Spleen (tissue), 11 donors: ENCODE measurements around the gene PLA2G2D. TPM values are rescaled to one million over a fixed set of nuclear protein-coding genes. Genes with fewer than 3 reads are reported as not detected.

Experiments
- DNase-seq: peaks from one replicate; pipeline ENCODE4 v3.0.0-alpha.2; 2020
- H3K27ac ChIP-seq, 8 donors: fragments of 200-600 bp; sonication (generic) in 7 of 8; 1 replicate in 4 of 8; 2 replicates in 4 of 8; pipeline versions ENCODE4 v1.5.0 to v1.8.0; 2016 to 2021; ENCODE audit warnings: inconsistent platforms in 4 of 8, mild to moderate bottlenecking in 4 of 8, moderate library complexity in 1 of 8
- H3K27me3 ChIP-seq, 7 donors: fragments of 200-600 bp; sonication (generic) in 6 of 7; replicated peaks in 1 of 7; 1 replicate in 4 of 7; 2 replicates in 3 of 7; pipeline versions ENCODE4 v1.5.0 to v1.8.0; 2016 to 2021; ENCODE audit warnings: inconsistent platforms in 3 of 7, mild to moderate bottlenecking in 1 of 7
- H3K36me3 ChIP-seq, 6 donors: fragments of 200-600 bp; sonication (generic) in 5 of 6; 1 replicate in 4 of 6; 2 replicates in 2 of 6; pipeline versions ENCODE4 v1.5.0 to v1.8.0; 2016 to 2021; ENCODE audit warnings: inconsistent platforms in 2 of 6
- H3K4me1 ChIP-seq, 6 donors: fragments of 200-600 bp; sonication (generic) in 5 of 6; 1 replicate in 3 of 6; 2 replicates in 3 of 6; pipeline versions ENCODE4 v1.5.0 to v1.8.0; 2016 to 2021; ENCODE audit warnings: inconsistent platforms in 3 of 6
- H3K4me3 ChIP-seq, 8 donors: fragments of 200-600 bp; sonication (generic) in 7 of 8; 1 replicate in 4 of 8; 2 replicates in 4 of 8; pipeline versions ENCODE4 v1.5.0 to v1.8.0; 2016 to 2021; ENCODE audit warnings: inconsistent platforms in 4 of 8, mild to moderate bottlenecking in 4 of 8, moderate library complexity in 2 of 8
- H3K9me3 ChIP-seq, 8 donors: fragments of 200-600 bp; sonication (generic) in 7 of 8; 1 replicate in 4 of 8; 2 replicates in 4 of 8; pipeline versions ENCODE4 v1.5.0 to v1.8.0; 2016 to 2021; ENCODE audit warnings: inconsistent platforms in 4 of 8
- POLR2A ChIP-seq, 3 donors: fragments of 450-650 bp; IDR thresholded peaks; one replicate each; pipeline ENCODE4 v1.5.1; 2017; ENCODE audit warnings: antibody characterized with exemption in 3 of 3, mild to moderate bottlenecking in 1 of 3
- POLR2AphosphoS5 ChIP-seq, 3 donors: sonication (generic); formaldehyde crosslinking; IDR thresholded peaks; one replicate each; pipeline ENCODE4 v1.5.1; 2017; ENCODE audit warnings: antibody characterized with exemption in 3 of 3
- WGBS, 5 donors: extraction: QIAGEN DNeasy Blood & Tissue Kit in 3 of 5; methylation state at CpG; one replicate each; pipeline versions ENCODE4 v1.1.5 to v1.1.7; 2013 to 2018; 5-methylcytosine and 5-hydroxymethylcytosine counted together
- intact Hi-C: fragments of 100-400 bp; cut with DNase I; formaldehyde crosslinking; loops from one replicate; pipeline ENCODE4 v1.15.0; 2023; ENCODE audit warnings: low total_unique reads
- polyA plus RNA-seq, 3 donors: library from polyadenylated mRNA; stranded (reverse); fragments of 200-250 nt; gene quantifications; one replicate each; pipeline ENCODE4 v1.2.1, GENCODE V29; 2013
- total RNA-seq, 7 donors: library from RNA; depleted of rRNA in 3 of 7; stranded (reverse); fragments of >200 nt in 3 of 7; fragmentation: NEBNext Ultra II Directional in 4 of 7; extraction: Animal tissue kit (Norgen Biotek cat#: 25700) in 4 of 7; gene quantifications; one replicate each; pipeline versions ENCODE4 v1.1.0 to v1.2.1, GENCODE V29; 2016 to 2021
- TF ChIP-seq, protein P1 (sequence below), 11 experiments: fragments of 200-600 bp in 7 of 11; fragments of 450-650 bp in 4 of 11; sonication (generic) in 4 of 11; IDR thresholded peaks in 8 of 11; conservative IDR thresholded peaks in 3 of 11; 1 replicate in 7 of 11; 2 replicates in 4 of 11; pipeline versions ENCODE4 v1.4.0 to v1.8.0; 2016 to 2021; ENCODE audit warnings: antibody characterized with exemption in 11 of 11, inconsistent platforms in 4 of 11, mild to moderate bottlenecking in 1 of 11
- donor health status: healthy with polysubstance abuse.
- donor health status: DM: no; HTN: no; CAD: no; lungs with moderate emphysema.
- donor health status: DM: no; HTN: no; CAD: no.
- donor health status: Bipolar disorder and iron deficiency.
- donor health status: healthy.
- donor health status: DM: no; HTN: no; CAD: no.
- donor health status: DM: yes; HTN: yes; CAD: no.

Gene PLA2G2D
- total and polyA plus RNA-seq, 10 donors, result 0.92 to 28.7 (median 7.3) TPM

DNA sequence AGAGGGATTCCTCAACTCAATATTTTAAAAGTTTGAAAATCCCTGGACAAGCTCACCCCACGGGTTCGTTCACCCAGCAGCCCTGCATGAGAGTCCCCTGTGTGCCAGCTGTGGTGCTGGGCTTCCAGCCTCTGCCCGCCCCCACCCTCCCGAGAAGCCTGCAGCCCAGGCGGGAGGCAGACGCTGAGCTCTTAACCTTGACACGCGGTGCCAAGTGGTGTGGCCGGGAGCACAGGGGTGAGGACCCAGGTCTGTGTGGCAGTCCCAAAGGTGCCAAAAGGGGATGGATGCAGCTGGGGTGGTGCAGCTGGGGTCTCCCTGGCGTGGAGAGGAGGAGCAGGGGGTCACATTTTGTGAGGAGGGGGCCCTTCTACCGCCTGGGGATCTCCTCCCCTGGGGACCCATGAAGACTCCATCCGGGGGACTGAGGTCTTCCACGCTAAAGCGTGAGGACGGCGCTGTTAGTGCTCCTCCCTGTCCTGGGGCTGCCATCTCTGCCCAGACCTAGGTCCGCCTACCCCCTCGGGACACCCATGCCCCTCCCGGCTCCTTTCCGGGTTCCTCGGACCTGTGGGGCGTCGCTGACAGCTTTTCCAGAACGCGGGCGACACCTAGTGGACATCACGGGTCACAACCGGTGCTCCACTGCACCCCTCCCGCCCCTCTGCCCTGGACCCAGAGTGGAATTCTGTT, 32.7 kb upstream of the PLA2G2D start:
- Histone ChIP-seq H3K4me3 (peak overlapping the region in 7 of 8 donors; percentile 25 to 65 (median 36)), H3K27me3 (no peaks in the 10 kb centered on the region), H3K27ac (peak overlapping the region in 6 of 8 donors; percentile 64 to 79 (median 70)), H3K9me3 (peaks cover 0 to 2% (median 0%) of the 10 kb centered on the region in 8 donors), H3K4me1 (peaks cover 3 to 45% (median 30%) of the 10 kb centered on the region in 6 donors), H3K36me3 (no peaks in the 10 kb centered on the region)
- WGBS, 5 donors, result 0 to 10% (median 7%) methylated on average over 16 to 29 of the region's 29 CpGs
- TF ChIP-seq, protein P1, sequence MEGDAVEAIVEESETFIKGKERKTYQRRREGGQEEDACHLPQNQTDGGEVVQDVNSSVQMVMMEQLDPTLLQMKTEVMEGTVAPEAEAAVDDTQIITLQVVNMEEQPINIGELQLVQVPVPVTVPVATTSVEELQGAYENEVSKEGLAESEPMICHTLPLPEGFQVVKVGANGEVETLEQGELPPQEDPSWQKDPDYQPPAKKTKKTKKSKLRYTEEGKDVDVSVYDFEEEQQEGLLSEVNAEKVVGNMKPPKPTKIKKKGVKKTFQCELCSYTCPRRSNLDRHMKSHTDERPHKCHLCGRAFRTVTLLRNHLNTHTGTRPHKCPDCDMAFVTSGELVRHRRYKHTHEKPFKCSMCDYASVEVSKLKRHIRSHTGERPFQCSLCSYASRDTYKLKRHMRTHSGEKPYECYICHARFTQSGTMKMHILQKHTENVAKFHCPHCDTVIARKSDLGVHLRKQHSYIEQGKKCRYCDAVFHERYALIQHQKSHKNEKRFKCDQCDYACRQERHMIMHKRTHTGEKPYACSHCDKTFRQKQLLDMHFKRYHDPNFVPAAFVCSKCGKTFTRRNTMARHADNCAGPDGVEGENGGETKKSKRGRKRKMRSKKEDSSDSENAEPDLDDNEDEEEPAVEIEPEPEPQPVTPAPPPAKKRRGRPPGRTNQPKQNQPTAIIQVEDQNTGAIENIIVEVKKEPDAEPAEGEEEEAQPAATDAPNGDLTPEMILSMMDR (IDR thresholded peaks at IDR 0.05 in 8 of 11, conservative IDR thresholded peaks at IDR 0.05 in 3 of 11), result peak; percentile 89 to 97 (median 95)
- TF ChIP-seq POLR2A (IDR thresholded peaks at IDR 0.05) (no peak), POLR2AphosphoS5 (IDR thresholded peaks at IDR 0.05) (peak; percentile 21 to 55 (median 44))
- intact Hi-C loops, result loop anchor here (5.0 kb wide), 2 partner anchors 50 to 180 kb away; no protein-coding TSS in a partner anchor
- peak; percentile 94 for DNase-seq

DNA sequence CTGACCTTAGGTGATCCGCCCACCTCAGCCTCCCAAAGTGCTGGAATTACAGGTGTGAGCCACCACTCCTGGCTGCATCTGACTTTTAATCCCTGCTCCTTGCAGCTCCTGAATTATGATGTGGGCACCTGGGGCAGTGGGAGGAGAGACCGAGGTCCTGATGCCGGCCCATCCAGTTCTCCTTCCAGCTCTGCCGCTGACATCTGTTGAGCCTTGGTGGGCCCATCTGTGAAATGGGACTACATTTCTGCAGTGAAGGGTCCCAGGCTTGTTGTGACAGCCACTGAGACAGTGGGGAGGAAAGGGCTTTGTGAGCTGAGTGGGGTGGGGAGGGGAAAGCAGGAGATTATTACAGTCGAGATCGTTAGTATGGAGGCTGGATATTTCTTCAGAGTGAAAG, 31.6 kb upstream of the PLA2G2D start:
- Histone ChIP-seq H3K27ac (no peak overlapping the region), H3K4me3 (no peak overlapping the region), H3K9me3 (no peaks in the 10 kb centered on the region), H3K36me3 (no peaks in the 10 kb centered on the region), H3K4me1 (peaks cover 3 to 45% (median 30%) of the 10 kb centered on the region in 6 donors), H3K27me3 (no peaks in the 10 kb centered on the region)
- no peak for DNase-seq
- 80 to 92% (median 83%) methylated on average over 6 of the region's 6 CpGs for WGBS, 5 donors
- no peak for TF ChIP-seq POLR2A (IDR thresholded peaks at IDR 0.05)
- TF ChIP-seq POLR2AphosphoS5 (IDR thresholded peaks at IDR 0.05), result no peak
- TF ChIP-seq, protein P1 (IDR thresholded peaks at IDR 0.05 in 8 of 11, conservative IDR thresholded peaks at IDR 0.05 in 3 of 11), result no peak
- intact Hi-C loops, result loop anchor here (5.0 kb wide), 2 partner anchors 49 to 179 kb away; no protein-coding TSS in a partner anchor

DNA sequence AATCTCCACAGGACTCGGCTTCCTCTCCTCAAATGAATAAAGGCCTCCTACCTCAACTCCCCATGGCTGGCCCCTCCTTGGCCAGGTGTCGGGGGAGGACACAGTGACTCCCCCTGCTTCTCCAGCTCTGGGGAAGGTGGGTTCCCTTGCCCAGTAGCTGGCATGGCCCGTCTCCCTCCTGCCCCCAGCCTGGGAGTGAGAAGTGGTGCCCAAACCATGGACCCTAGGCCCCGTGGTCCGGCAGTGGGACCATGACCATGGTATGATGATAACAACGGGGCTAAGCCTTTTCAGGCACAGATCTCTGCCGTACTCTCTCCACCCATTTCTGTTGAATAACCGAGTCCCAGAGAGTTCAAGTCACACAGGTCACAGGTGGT, 31.0 kb upstream of the PLA2G2D start:
- Histone ChIP-seq H3K4me1 (peaks cover 3 to 45% (median 30%) of the 10 kb centered on the region in 6 donors), H3K27me3 (no peaks in the 10 kb centered on the region), H3K9me3 (no peaks in the 10 kb centered on the region), H3K36me3 (no peaks in the 10 kb centered on the region), H3K27ac (no peak overlapping the region), H3K4me3 (no peak overlapping the region)
- 76 to 92% (median 85%) methylated on average over 8 of the region's 8 CpGs for WGBS, 5 donors
- no peak for DNase-seq
- TF ChIP-seq, protein P1 (IDR thresholded peaks at IDR 0.05 in 8 of 11, conservative IDR thresholded peaks at IDR 0.05 in 3 of 11), result no peak
- no peak for TF ChIP-seq POLR2AphosphoS5 (IDR thresholded peaks at IDR 0.05)
- TF ChIP-seq POLR2A (IDR thresholded peaks at IDR 0.05), result no peak
- intact Hi-C loops, result loop anchor here (5.0 kb wide), 2 partner anchors 48 to 178 kb away; no protein-coding TSS in a partner anchor

DNA sequence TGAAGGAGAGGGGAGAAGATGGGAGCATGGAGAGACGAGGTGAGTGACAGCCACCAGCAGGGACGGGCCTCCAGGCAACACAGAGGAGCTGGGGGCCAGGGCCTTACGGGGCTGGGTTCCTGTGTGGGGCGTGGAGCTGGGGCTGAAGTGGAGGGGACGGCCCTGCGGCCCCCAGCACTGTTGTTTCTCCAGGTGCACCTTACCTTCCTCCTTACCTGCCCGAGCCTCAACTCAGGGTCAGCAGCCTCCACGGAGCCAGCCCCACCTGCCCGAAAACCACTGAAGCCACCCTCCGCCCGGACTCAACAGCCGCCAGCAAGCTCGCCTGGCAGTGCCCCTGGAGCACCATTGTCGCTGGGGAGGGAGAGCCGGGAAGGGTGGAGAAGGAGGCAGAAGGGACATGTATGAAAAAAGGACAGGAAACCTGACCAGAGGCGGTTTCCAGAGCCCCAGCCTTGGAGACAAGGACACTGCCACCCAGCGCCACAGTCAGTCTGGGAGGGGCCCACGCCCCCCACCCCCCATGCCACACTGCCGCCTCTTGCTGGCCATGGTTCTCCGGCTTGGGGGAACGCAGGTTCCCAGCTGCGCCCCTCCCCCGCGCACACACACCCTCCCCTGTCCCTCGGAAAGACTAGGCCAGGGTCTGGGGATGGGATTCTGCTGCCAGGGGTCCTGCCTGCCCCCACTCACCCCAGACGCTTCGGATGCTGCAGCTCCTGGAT, 30.4 kb upstream of the PLA2G2D start:
- Histone ChIP-seq H3K9me3 (no peaks in the 10 kb centered on the region), H3K27me3 (no peaks in the 10 kb centered on the region), H3K4me3 (no peak overlapping the region), H3K27ac (no peak overlapping the region), H3K36me3 (no peaks in the 10 kb centered on the region), H3K4me1 (peaks cover 3 to 45% (median 28%) of the 10 kb centered on the region in 6 donors)
- DNase-seq, result no peak
- TF ChIP-seq POLR2A (IDR thresholded peaks at IDR 0.05) (no peak), POLR2AphosphoS5 (IDR thresholded peaks at IDR 0.05) (no peak)
- TF ChIP-seq, protein P1 (IDR thresholded peaks at IDR 0.05 in 8 of 11, conservative IDR thresholded peaks at IDR 0.05 in 3 of 11), result no peak
- intact Hi-C loops, result loop anchor here (5.0 kb wide), 2 partner anchors 47 to 177 kb away; no protein-coding TSS in a partner anchor
- WGBS, 5 donors, result 77 to 88% (median 80%) methylated on average over 20 to 27 of the region's 27 CpGs
